DOHH2 (cell line): ENCODE measurements around the gene SPSB4.

Experiments
- H3F3A ChIP-seq: fragments of 200-600 bp; sonication (generic), shearing (Covaris generic); 2 replicates; pipeline ENCODE4 v1.6.0; 2016; ENCODE audit warnings: antibody characterized with exemption, mild to moderate bottlenecking; ENCODE audit not compliant: control insufficient read depth, insufficient read depth
- H3K27ac ChIP-seq: fragments of 200-600 bp; sonication (generic); 2 replicates; pipeline ENCODE4 v1.5.1; 2014; ENCODE audit warnings: low read depth, mild to moderate bottlenecking, low read length, moderate library complexity
- H3K27me3 ChIP-seq: fragments of 200-600 bp; sonication (generic); 2 replicates; pipeline ENCODE4 v1.6.1; 2014; ENCODE audit warnings: mild to moderate bottlenecking, low read length, mixed read lengths; ENCODE audit not compliant: control insufficient read depth
- H3K36me3 ChIP-seq: fragments of 200-600 bp; sonication (generic); 2 replicates; pipeline ENCODE4 v1.6.1; 2014; ENCODE audit warnings: mild to moderate bottlenecking, low read length, moderate library complexity, mixed read lengths; ENCODE audit not compliant: control insufficient read depth
- H3K4me1 ChIP-seq: fragments of 200-600 bp; sonication (generic); 2 replicates; pipeline ENCODE4 v1.6.1; 2014; ENCODE audit warnings: mild to moderate bottlenecking, low read length, mixed read lengths; ENCODE audit not compliant: control insufficient read depth
- H3K4me2 ChIP-seq: fragments of 200-600 bp; sonication (generic); 2 replicates; pipeline ENCODE4 v1.6.0; 2014; ENCODE audit warnings: mild to moderate bottlenecking, low read length, moderate library complexity
- H3K4me3 ChIP-seq: fragments of 200-600 bp; sonication (generic); 2 replicates; pipeline ENCODE4 v1.5.1; 2014; ENCODE audit warnings: mild to moderate bottlenecking, low read length, mixed read lengths
- H3K79me2 ChIP-seq: fragments of 200-600 bp; sonication (generic); 2 replicates; pipeline ENCODE4 v1.6.1; 2014; ENCODE audit warnings: mild to moderate bottlenecking, low read length, mixed read lengths; ENCODE audit not compliant: control insufficient read depth
- H3K9me2 ChIP-seq: fragments of 200-600 bp; sonication (generic); replicated peaks from 2 replicates; pipeline ENCODE4 v1.6.1; 2014; ENCODE audit warnings: mild to moderate bottlenecking, low read length, mixed read lengths; ENCODE audit not compliant: control insufficient read depth
- H3K9me3 ChIP-seq: fragments of 200-600 bp; sonication (generic); 2 replicates; pipeline ENCODE4 v1.6.1; 2014; ENCODE audit warnings: antibody characterized with exemption, low read length, mixed read lengths; ENCODE audit not compliant: control insufficient read depth, insufficient read depth
- H4K20me1 ChIP-seq: fragments of 200-600 bp; sonication (generic); 2 replicates; pipeline ENCODE4 v1.6.0; 2014; ENCODE audit warnings: low read depth, mild to moderate bottlenecking, antibody characterized with exemption, low read length, moderate library complexity; ENCODE audit not compliant: control insufficient read depth, insufficient read depth
- CTCF ChIP-seq: fragments of 200-600 bp; sonication (generic); IDR thresholded peaks from one replicate; pipeline ENCODE4 v1.5.1; 2014; ENCODE audit warnings: antibody characterized with exemption, mild to moderate bottlenecking, low read depth, low read length; ENCODE audit not compliant: poor library complexity, severe bottlenecking
- EZH2phosphoT487 ChIP-seq: fragments of 200-600 bp; sonication (generic); IDR thresholded peaks from 2 replicates; pipeline ENCODE4 v1.6.1; 2017; ENCODE audit warnings: borderline replicate concordance, mild to moderate bottlenecking, antibody characterized with exemption, low read length, moderate library complexity, mixed read lengths

SPSB4 gene

GRCh38 chr3:141044695-141045641 lies 6.2 kb upstream of the SPSB4 start:
- H3K79me2 ChIP-seq: no peaks in the 10 kb centered on the region

GRCh38 chr3:141045849-141046248 lies 5.3 kb upstream of the SPSB4 start:
- Histone ChIP-seq H3K79me2 (no peaks in the 10 kb centered on the region), H3K9me3 (no peaks in the 10 kb centered on the region), H3F3A (no peaks in the 10 kb centered on the region), H3K4me3 (no peak overlapping the region), H3K9me2 (no peaks in the 10 kb centered on the region), H3K27ac (no peak overlapping the region), H3K27me3 (no peaks in the 10 kb centered on the region; the same call in 1 of the 2 replicates), H4K20me1 (no peaks in the 10 kb centered on the region), H3K4me1 (no peaks in the 10 kb centered on the region), H3K4me2 (no peak overlapping the region), H3K36me3 (no peaks in the 10 kb centered on the region)
- TF ChIP-seq EZH2phosphoT487: no peak
- no peak for TF ChIP-seq CTCF

More at GRCh38 chr3:141044695-141045641, 6.2 kb upstream of the SPSB4 start:
- H3K4me2 ChIP-seq: no peak overlapping the region
- no peaks in the 10 kb centered on the region for H3F3A ChIP-seq
- TF ChIP-seq EZH2phosphoT487: no peak
- H4K20me1 ChIP-seq: no peaks in the 10 kb centered on the region
- no peaks in the 10 kb centered on the region for H3K9me3 ChIP-seq
- no peaks in the 10 kb centered on the region for H3K9me2 ChIP-seq
- H3K4me1 ChIP-seq: no peaks in the 10 kb centered on the region
- H3K4me3 ChIP-seq: no peak overlapping the region
- no peaks in the 10 kb centered on the region for H3K36me3 ChIP-seq
- no peak overlapping the region for H3K27ac ChIP-seq
- H3K27me3 ChIP-seq: no peaks in the 10 kb centered on the region

- Histone ChIP-seq H3K4me2 (no peak overlapping the region), H3K9me3 (peaks cover 2% of the 10 kb centered on the region), H3K36me3 (no peaks in the 10 kb centered on the region), H3K27me3 (no peaks in the 10 kb centered on the region; the same call in 1 of the 2 replicates), H3K4me3 (no peak overlapping the region), H3F3A (no peaks in the 10 kb centered on the region), H3K27ac (no peak overlapping the region), H3K79me2 (no peaks in the 10 kb centered on the region), H3K9me2 (no peaks in the 10 kb centered on the region), H4K20me1 (no peaks in the 10 kb centered on the region), H3K4me1 (no peaks in the 10 kb centered on the region)
- TF ChIP-seq CTCF: no peak
- TF ChIP-seq EZH2phosphoT487: no peak
Observed at GRCh38 chr3:141047168-141047567, 4.0 kb upstream of the SPSB4 start.

- no peaks in the 10 kb centered on the region for H4K20me1 ChIP-seq
- H3K27me3 ChIP-seq: peaks cover 3% of the 10 kb centered on the region; the same call in 1 of the 2 replicates
- H3K4me1 ChIP-seq: no peaks in the 10 kb centered on the region
- peaks cover 3% of the 10 kb centered on the region for H3K9me3 ChIP-seq
- H3K4me3 ChIP-seq: no peak overlapping the region
- no peaks in the 10 kb centered on the region for H3K36me3 ChIP-seq
- H3F3A ChIP-seq: no peaks in the 10 kb centered on the region
- TF ChIP-seq EZH2phosphoT487: no peak
- TF ChIP-seq CTCF: no peak
- no peaks in the 10 kb centered on the region for H3K79me2 ChIP-seq
- H3K4me2 ChIP-seq: no peak overlapping the region
- no peaks in the 10 kb centered on the region for H3K9me2 ChIP-seq
- H3K27ac ChIP-seq: no peak overlapping the region
Observed at GRCh38 chr3:141049681-141050080, 1.5 kb upstream of the SPSB4 start.
